Esophagus muscularis mucosa (tissue), 3 donors: ENCODE results near the gene GCNT1.

ENCODE experiments used
- CTCF ChIP-seq, 3 experiments: fragments of 200-600 bp in 2 of 3; fragments of 450-650 bp in 1 of 3; sonication (generic) in 2 of 3; IDR thresholded peaks; one replicate each; pipeline ENCODE4 v1.5.1; 2017 to 2019; ENCODE audit warnings: antibody characterized with exemption in 3 of 3, mild to moderate bottlenecking in 2 of 3, moderate library complexity in 1 of 3
- POLR2A ChIP-seq: fragments of 450-650 bp; IDR thresholded peaks from one replicate; pipeline ENCODE4 v1.6.1; 2017; ENCODE audit warnings: antibody characterized with exemption, moderate library complexity, mild to moderate bottlenecking, low read depth

- TF ChIP-seq POLR2A (no peak), CTCF (IDR thresholded peaks at IDR 0.05) (no peak)
These were observed 67.0 kb downstream of the GCNT1 start for GRCh38 chr9:76526026-76526425.
